Kidney (tissue), 14 donors: ENCODE data around the gene FEZF2. TPM values are rescaled to one million over a fixed set of nuclear protein-coding genes. Genes with fewer than 3 reads are reported as not detected.

Source experiments
- DNase-seq, 5 donors: peaks; one replicate each; pipeline ENCODE4 v3.0.0-alpha.2; 2013 to 2020
- FAIRE-seq: peaks from 2 replicates; lab custom pipeline; 2012; peaks lifted over from hg19 to GRCh38; lab: Jason Lieb, UNC
- H3K27ac ChIP-seq, 2 donors: one replicate each; pipeline ENCODE4 v1.7.0; 2013; ENCODE audit warnings: low read depth in 2 of 2, low read length in 2 of 2, inconsistent platforms in 1 of 2
- H3K27me3 ChIP-seq: one replicate; pipeline ENCODE4 v1.7.1; 2013; ENCODE audit warnings: low read length, inconsistent platforms; ENCODE audit not compliant: control insufficient read depth, insufficient read depth
- H3K36me3 ChIP-seq, 3 donors: one replicate each; pipeline versions ENCODE4 v1.7.0 to v1.7.1; 2013; ENCODE audit warnings: low read length in 3 of 3, control low read depth in 1 of 3, inconsistent platforms in 1 of 3; ENCODE audit not compliant: insufficient read depth in 3 of 3, control insufficient read depth in 2 of 3
- H3K4me1 ChIP-seq, 3 donors: one replicate each; pipeline versions ENCODE4 v1.7.0 to v1.7.1; 2013; ENCODE audit warnings: low read length in 3 of 3, inconsistent platforms in 1 of 3, low read depth in 1 of 3; ENCODE audit not compliant: control insufficient read depth in 2 of 3, insufficient read depth in 2 of 3
- H3K4me3 ChIP-seq, 3 donors: one replicate each; pipeline versions ENCODE4 v1.7.0 to v1.8.1; 2013; ENCODE audit warnings: low read length in 3 of 3, control low read depth in 1 of 3, inconsistent platforms in 1 of 3
- H3K9ac ChIP-seq, 3 donors: one replicate each; pipeline versions ENCODE4 v1.7.0 to v1.7.1; 2013; ENCODE audit warnings: low read length in 3 of 3, control low read depth in 1 of 3, inconsistent platforms in 1 of 3
- H3K9me3 ChIP-seq, 3 donors: one replicate each; pipeline versions ENCODE4 v1.7.0 to v1.7.1; 2013; ENCODE audit warnings: low read length in 3 of 3, control low read depth in 1 of 3, inconsistent platforms in 1 of 3; ENCODE audit not compliant: control insufficient read depth in 2 of 3, insufficient read depth in 1 of 3
- CTCF ChIP-seq: IDR thresholded peaks from 3 replicates; pipeline ENCODE4 v1.5.1; 2012; ENCODE audit warnings: mild to moderate bottlenecking, moderate library complexity, borderline replicate concordance; ENCODE audit not compliant: insufficient read depth; ENCODE audit errors: extremely low read depth
- intact Hi-C: fragments of 100-400 bp; cut with DNase I; formaldehyde crosslinking; loops from one replicate; pipeline ENCODE4 v1.11.1; 2022
- polyA plus RNA-seq: library from polyadenylated mRNA; stranded (reverse); fragments of 350-450 nt; fragmentation: Illumina TruSeq; extraction: RNeasy Lipid Tissue Mini Kit (QIAGEN cat#74804); gene quantifications from one replicate; pipeline ENCODE4 v1.2.3, GENCODE V29; 2014; ENCODE audit warnings: low read depth, low replicate concordance; ENCODE audit not compliant: insufficient read depth
- total RNA-seq: library from RNA; stranded (reverse); fragmentation: NEBNext Ultra II Directional; extraction: Animal tissue kit (Norgen Biotek cat#: 25700); gene quantifications from one replicate; pipeline ENCODE4 v1.2.1, GENCODE V29; 2021
- donor health status: control.
- donor health status: control.
- donor health status: control.
- donor health status: control.
- donor health status: control.
- donor health status: DM: yes; HTN: yes; CAD: no.
- donor health status: Normal renal cell carcinoma (clear cell type).

Gene FEZF2
- total and polyA plus RNA-seq, 2 donors from 2014 or later, result not detected

GRCh38 chr3:62414786-62415185 is 41.4 kb upstream of the FEZF2 start:
- peak in 3 of 5 donors; percentile 7 to 30 (median 19) for DNase-seq
- H3K27me3 ChIP-seq, result no peaks in the 10 kb centered on the region
- no peaks in the 10 kb centered on the region for H3K36me3 ChIP-seq
- no peak for FAIRE-seq
- H3K4me3 ChIP-seq, result no peak overlapping the region
- intact Hi-C loops, result no loop called here
- H3K4me1 ChIP-seq, result no peaks in the 10 kb centered on the region
- no peak overlapping the region for H3K27ac ChIP-seq
- TF ChIP-seq CTCF, result no peak
- no peaks in the 10 kb centered on the region for H3K9me3 ChIP-seq
- no peak overlapping the region for H3K9ac ChIP-seq

- TF ChIP-seq CTCF, result no peak
- intact Hi-C loops, result no loop called here
- Histone ChIP-seq H3K9ac (no peak overlapping the region), H3K9me3 (no peaks in the 10 kb centered on the region), H3K4me1 (no peaks in the 10 kb centered on the region), H3K27ac (no peak overlapping the region), H3K36me3 (no peaks in the 10 kb centered on the region), H3K27me3 (no peaks in the 10 kb centered on the region), H3K4me3 (no peak overlapping the region)
- FAIRE-seq (no peak), DNase-seq (no peak)
Measured at GRCh38 chr3:62413687-62414086, 40.3 kb upstream of the FEZF2 start.

GRCh38 chr3:62406945-62407344 is 33.6 kb upstream of the FEZF2 start:
- intact Hi-C loops, result no loop called here
- Histone ChIP-seq H3K27ac (no peak overlapping the region), H3K36me3 (no peaks in the 10 kb centered on the region), H3K27me3 (no peaks in the 10 kb centered on the region), H3K4me3 (no peak overlapping the region), H3K9me3 (no peaks in the 10 kb centered on the region), H3K9ac (no peak overlapping the region), H3K4me1 (no peaks in the 10 kb centered on the region)
- DNase-seq (no peak), FAIRE-seq (no peak)
- no peak for TF ChIP-seq CTCF

GRCh38 chr3:62405566-62405965 is 32.2 kb upstream of the FEZF2 start:
- H3K9ac ChIP-seq, result no peak overlapping the region
- DNase-seq (no peak), FAIRE-seq (no peak)
- H3K36me3 ChIP-seq, result no peaks in the 10 kb centered on the region
- H3K27ac ChIP-seq, result no peak overlapping the region
- no peak for TF ChIP-seq CTCF
- intact Hi-C loops, result no loop called here
- H3K27me3 ChIP-seq, result no peaks in the 10 kb centered on the region
- H3K9me3 ChIP-seq, result no peaks in the 10 kb centered on the region
- no peak overlapping the region for H3K4me3 ChIP-seq
- H3K4me1 ChIP-seq, result no peaks in the 10 kb centered on the region
